ENCODE data around the gene ARPC1A.

Gene ARPC1A

GRCh38 chr7:99392046-99392445 lies 66.3 kb downstream of the ARPC1A start:
- H2AFZ ChIP-seq (ENCODE audit: low read depth, low read length), result no peak overlapping the region
- H3K4me3 ChIP-seq (ENCODE audit: low read length), result no peak overlapping the region
- no peaks in the 10 kb centered on the region for H3K27me3 ChIP-seq (ENCODE audit: insufficient read depth, low read length)
- H3K4me1 ChIP-seq (ENCODE audit: insufficient read depth, low read length), result no peaks in the 10 kb centered on the region
- peaks cover 40% of the 10 kb centered on the region for H3K36me3 ChIP-seq (ENCODE audit: insufficient read depth, low read length)
- H3K9me3 ChIP-seq (ENCODE audit: low read length), result no peaks in the 10 kb centered on the region

GRCh38 chr7:99392659-99393354 lies 67.1 kb downstream of the ARPC1A start:
- Histone ChIP-seq H3K4me1 (ENCODE audit: insufficient read depth, low read length) (no peaks in the 10 kb centered on the region), H2AFZ (ENCODE audit: low read depth, low read length) (no peak overlapping the region), H3K4me3 (ENCODE audit: low read length) (no peak overlapping the region), H3K36me3 (ENCODE audit: insufficient read depth, low read length) (peaks cover 48% of the 10 kb centered on the region), H3K27me3 (ENCODE audit: insufficient read depth, low read length) (no peaks in the 10 kb centered on the region), H3K9me3 (ENCODE audit: low read length) (no peaks in the 10 kb centered on the region)

- Histone ChIP-seq H3K27me3 (ENCODE audit: insufficient read depth, low read length) (no peaks in the 10 kb centered on the region), H3K9me3 (ENCODE audit: low read length) (no peaks in the 10 kb centered on the region), H3K4me3 (ENCODE audit: low read length) (no peak overlapping the region), H2AFZ (ENCODE audit: low read depth, low read length) (no peak overlapping the region), H3K36me3 (ENCODE audit: insufficient read depth, low read length) (peaks cover 56% of the 10 kb centered on the region), H3K4me1 (ENCODE audit: insufficient read depth, low read length) (no peaks in the 10 kb centered on the region)
Observed at GRCh38 chr7:99393355-99394187, 67.9 kb downstream of the ARPC1A start.

- no peaks in the 10 kb centered on the region for H3K27me3 ChIP-seq (ENCODE audit: insufficient read depth, low read length)
- peaks cover 61% of the 10 kb centered on the region for H3K36me3 ChIP-seq (ENCODE audit: insufficient read depth, low read length)
- no peaks in the 10 kb centered on the region for H3K4me1 ChIP-seq (ENCODE audit: insufficient read depth, low read length)
- H3K4me3 ChIP-seq (ENCODE audit: low read length), result no peak overlapping the region
- H2AFZ ChIP-seq (ENCODE audit: low read depth, low read length), result no peak overlapping the region
- H3K9me3 ChIP-seq (ENCODE audit: low read length), result no peaks in the 10 kb centered on the region
Observed at GRCh38 chr7:99394188-99394502, 68.4 kb downstream of the ARPC1A start.

GRCh38 chr7:99395616-99396327 lies 70.1 kb downstream of the ARPC1A start:
- H2AFZ ChIP-seq (ENCODE audit: low read depth, low read length), result no peak overlapping the region
- H3K9me3 ChIP-seq (ENCODE audit: low read length), result no peaks in the 10 kb centered on the region
- H3K27me3 ChIP-seq (ENCODE audit: insufficient read depth, low read length), result no peaks in the 10 kb centered on the region
- H3K4me3 ChIP-seq (ENCODE audit: low read length), result no peak overlapping the region
- H3K4me1 ChIP-seq (ENCODE audit: insufficient read depth, low read length), result no peaks in the 10 kb centered on the region
- peaks cover 77% of the 10 kb centered on the region for H3K36me3 ChIP-seq (ENCODE audit: insufficient read depth, low read length)

- no peak overlapping the region for H3K4me3 ChIP-seq (ENCODE audit: low read length)
- no peak overlapping the region for H2AFZ ChIP-seq (ENCODE audit: low read depth, low read length)
- H3K9me3 ChIP-seq (ENCODE audit: low read length), result no peaks in the 10 kb centered on the region
- H3K36me3 ChIP-seq (ENCODE audit: insufficient read depth, low read length), result peaks cover 77% of the 10 kb centered on the region
- H3K4me1 ChIP-seq (ENCODE audit: insufficient read depth, low read length), result no peaks in the 10 kb centered on the region
- no peaks in the 10 kb centered on the region for H3K27me3 ChIP-seq (ENCODE audit: insufficient read depth, low read length)
Observed at GRCh38 chr7:99396418-99397296, 71.0 kb downstream of the ARPC1A start.

GRCh38 chr7:99397297-99397983 lies 71.7 kb downstream of the ARPC1A start:
- Histone ChIP-seq H3K36me3 (ENCODE audit: insufficient read depth, low read length) (peaks cover 78% of the 10 kb centered on the region), H3K4me1 (ENCODE audit: insufficient read depth, low read length) (no peaks in the 10 kb centered on the region), H3K4me3 (ENCODE audit: low read length) (no peak overlapping the region), H3K9me3 (ENCODE audit: low read length) (no peaks in the 10 kb centered on the region), H3K27me3 (ENCODE audit: insufficient read depth, low read length) (no peaks in the 10 kb centered on the region), H2AFZ (ENCODE audit: low read depth, low read length) (no peak overlapping the region)

- Histone ChIP-seq H3K4me3 (ENCODE audit: low read length) (no peak overlapping the region), H2AFZ (ENCODE audit: low read depth, low read length) (no peak overlapping the region), H3K36me3 (ENCODE audit: insufficient read depth, low read length) (peaks cover 80% of the 10 kb centered on the region), H3K27me3 (ENCODE audit: insufficient read depth, low read length) (no peaks in the 10 kb centered on the region), H3K9me3 (ENCODE audit: low read length) (no peaks in the 10 kb centered on the region), H3K4me1 (ENCODE audit: insufficient read depth, low read length) (no peaks in the 10 kb centered on the region)
Observed at GRCh38 chr7:99398891-99399445, 73.3 kb downstream of the ARPC1A start.

- Histone ChIP-seq H3K9me3 (ENCODE audit: low read length) (no peaks in the 10 kb centered on the region), H3K4me1 (ENCODE audit: insufficient read depth, low read length) (no peaks in the 10 kb centered on the region), H3K4me3 (ENCODE audit: low read length) (no peak overlapping the region), H3K36me3 (ENCODE audit: insufficient read depth, low read length) (peaks cover 82% of the 10 kb centered on the region), H3K27me3 (ENCODE audit: insufficient read depth, low read length) (no peaks in the 10 kb centered on the region), H2AFZ (ENCODE audit: low read depth, low read length) (no peak overlapping the region)
Observed at GRCh38 chr7:99399597-99399996, 73.9 kb downstream of the ARPC1A start.

- peaks cover 68% of the 10 kb centered on the region for H3K36me3 ChIP-seq (ENCODE audit: insufficient read depth, low read length)
- H3K27me3 ChIP-seq (ENCODE audit: insufficient read depth, low read length), result no peaks in the 10 kb centered on the region
- no peaks in the 10 kb centered on the region for H3K9me3 ChIP-seq (ENCODE audit: low read length)
- H3K4me1 ChIP-seq (ENCODE audit: insufficient read depth, low read length), result peaks cover 16% of the 10 kb centered on the region
- H2AFZ ChIP-seq (ENCODE audit: low read depth, low read length), result no peak overlapping the region
- H3K4me3 ChIP-seq (ENCODE audit: low read length), result no peak overlapping the region
Observed at GRCh38 chr7:99402854-99403253, 77.2 kb downstream of the ARPC1A start.

GRCh38 chr7:99403764-99404163 lies 78.1 kb downstream of the ARPC1A start:
- H2AFZ ChIP-seq (ENCODE audit: low read depth, low read length), result no peak overlapping the region
- no peaks in the 10 kb centered on the region for H3K27me3 ChIP-seq (ENCODE audit: insufficient read depth, low read length)
- H3K36me3 ChIP-seq (ENCODE audit: insufficient read depth, low read length), result peaks cover 59% of the 10 kb centered on the region
- H3K4me3 ChIP-seq (ENCODE audit: low read length), result no peak overlapping the region
- H3K4me1 ChIP-seq (ENCODE audit: insufficient read depth, low read length), result peaks cover 16% of the 10 kb centered on the region
- no peaks in the 10 kb centered on the region for H3K9me3 ChIP-seq (ENCODE audit: low read length)
